BLaER1 treated with 17β-estradiol and CSF1 and Interleukin-3, amounts not matched to agents 10 nM and 100 nM (cell line): Measurements from ENCODE around the gene IFIT3.
A peak's percentile ranks its signal among the peaks of the same experiment; 100 is the strongest.

Source experiments
- H3K27ac ChIP-seq, 11 experiments: shearing (Covaris generic); formaldehyde crosslinking; 2 replicates each; pipeline ENCODE4 v1.8.1; 2022
- H3K27me3 ChIP-seq, 11 experiments: shearing (Covaris generic); formaldehyde crosslinking; 2 replicates each; pipeline ENCODE4 v1.8.1; 2022
- H3K36me3 ChIP-seq, 11 experiments: shearing (Covaris generic); formaldehyde crosslinking; 2 replicates each; pipeline ENCODE4 v1.8.1; 2022
- H3K4me1 ChIP-seq, 10 experiments: shearing (Covaris generic); formaldehyde crosslinking; 2 replicates each; pipeline ENCODE4 v1.8.1; 2022
- H3K4me2 ChIP-seq, 11 experiments: shearing (Covaris generic); formaldehyde crosslinking; 2 replicates each; pipeline ENCODE4 v1.8.1; 2022
- H3K4me3 ChIP-seq, 10 experiments: shearing (Covaris generic); formaldehyde crosslinking; 2 replicates each; pipeline ENCODE4 v1.8.1; 2022
- H3K9ac ChIP-seq, 11 experiments: shearing (Covaris generic); formaldehyde crosslinking; 2 replicates each; pipeline ENCODE4 v1.8.1; 2022
- H3K9me3 ChIP-seq, 11 experiments: shearing (Covaris generic); formaldehyde crosslinking; replicated peaks in 1 of 11; 2 replicates each; pipeline ENCODE4 v1.8.1; 2022
- H4K20me1 ChIP-seq, 11 experiments: shearing (Covaris generic); formaldehyde crosslinking; 2 replicates each; pipeline ENCODE4 v1.8.1; 2022
- Cebpa-rat ChIP-seq, 11 experiments: shearing (Covaris generic); IDR thresholded peaks; 2 replicates each; pipeline ENCODE4 v1.8.1; 2022

Gene IFIT3

DNA sequence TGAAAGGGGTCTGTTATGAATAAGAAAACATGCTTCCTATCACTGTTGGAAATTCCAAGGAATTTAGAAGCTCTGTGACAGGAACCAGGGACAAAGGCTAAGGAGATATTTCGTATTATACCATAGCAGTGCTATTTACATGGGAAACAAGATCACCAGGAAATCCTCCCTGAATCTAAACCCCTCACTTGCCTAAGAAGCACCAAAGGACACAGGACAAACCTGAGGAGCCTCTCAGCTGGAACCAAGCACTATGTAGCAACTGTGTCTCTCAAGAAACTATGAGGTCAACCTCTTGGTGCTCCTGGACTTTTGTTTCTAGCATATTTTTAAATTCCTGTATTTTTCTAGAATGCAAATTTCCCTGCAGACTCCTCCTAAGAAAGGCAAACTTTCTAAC lies 29.3 kb downstream of the IFIT3 start:
- no peak overlapping the region for H3K9ac ChIP-seq
- H4K20me1 ChIP-seq = no peaks in the 10 kb centered on the region
- no peaks in the 10 kb centered on the region for H3K27me3 ChIP-seq
- H3K4me1 ChIP-seq = peaks cover 0 to 21% (median 0%) of the 10 kb centered on the region in 10 experiments; a peak in 7 of 20 replicates
- H3K9me3 ChIP-seq = peaks cover 7 to 21% (median 15%) of the 10 kb centered on the region in 11 experiments; a peak in 19 of 22 replicates
- H3K4me3 ChIP-seq = no peak overlapping the region
- H3K4me2 ChIP-seq = no peak overlapping the region
- H3K27ac ChIP-seq = no peak overlapping the region
- no peaks in the 10 kb centered on the region for H3K36me3 ChIP-seq
- no peak for TF ChIP-seq Cebpa-rat (IDR thresholded peaks at IDR 0.05)

DNA sequence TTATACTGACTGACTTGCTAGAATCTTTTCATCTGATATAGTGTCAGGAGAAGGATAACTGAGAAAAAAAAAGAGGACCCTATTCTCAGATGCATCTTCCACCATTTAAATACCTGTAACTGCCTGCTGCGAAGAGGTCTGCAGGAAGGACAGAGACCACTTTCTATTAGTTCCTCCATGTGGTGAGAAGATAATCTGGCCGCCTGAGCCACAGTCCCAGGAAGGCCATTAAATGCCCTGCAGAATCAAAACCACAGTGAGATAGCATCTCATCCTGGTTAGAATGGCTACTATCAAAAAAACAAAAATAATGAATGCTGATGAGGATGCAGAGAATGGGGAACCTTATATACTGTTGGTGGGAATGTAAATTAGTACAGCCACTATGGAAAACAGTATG lies 30.2 kb downstream of the IFIT3 start:
- H3K4me2 ChIP-seq = no peak overlapping the region
- H3K9me3 ChIP-seq = peaks cover 7 to 19% (median 15%) of the 10 kb centered on the region in 11 experiments; a peak in 19 of 22 replicates
- H3K27ac ChIP-seq = no peak overlapping the region
- H4K20me1 ChIP-seq = no peaks in the 10 kb centered on the region
- no peak for TF ChIP-seq Cebpa-rat (IDR thresholded peaks at IDR 0.05)
- no peak overlapping the region for H3K4me3 ChIP-seq
- no peak overlapping the region for H3K9ac ChIP-seq
- H3K27me3 ChIP-seq = no peaks in the 10 kb centered on the region
- peaks cover 0 to 16% (median 0%) of the 10 kb centered on the region in 10 experiments; a peak in 4 of 20 replicates for H3K4me1 ChIP-seq
- H3K36me3 ChIP-seq = no peaks in the 10 kb centered on the region

DNA sequence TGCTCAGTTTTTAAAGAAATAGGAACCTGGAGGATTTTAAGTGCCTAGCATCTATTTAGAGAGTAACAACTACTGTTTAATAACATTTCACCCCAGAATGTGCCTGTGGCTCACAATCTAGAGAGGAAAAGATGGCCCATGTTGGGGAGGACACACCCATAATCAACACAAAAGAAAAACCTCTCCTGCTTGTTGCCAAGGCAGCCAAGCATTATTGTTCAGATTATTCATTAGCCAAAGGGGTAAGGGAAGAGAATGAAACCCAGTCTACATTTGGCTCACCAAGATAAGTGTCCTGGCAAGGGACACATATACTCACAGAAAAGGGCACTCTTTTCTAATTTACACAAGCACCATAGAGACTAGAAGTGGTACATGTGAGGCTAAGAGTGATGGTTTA lies 32.4 kb downstream of the IFIT3 start:
- no peaks in the 10 kb centered on the region for H3K36me3 ChIP-seq
- H3K9me3 ChIP-seq = no peaks in the 10 kb centered on the region
- no peaks in the 10 kb centered on the region for H3K27me3 ChIP-seq
- no peak overlapping the region for H3K27ac ChIP-seq
- no peaks in the 10 kb centered on the region for H4K20me1 ChIP-seq
- no peak for TF ChIP-seq Cebpa-rat (IDR thresholded peaks at IDR 0.05)
- no peak overlapping the region for H3K4me3 ChIP-seq
- H3K4me1 ChIP-seq = peaks cover 0 to 34% (median 4%) of the 10 kb centered on the region in 10 experiments; a peak in 10 of 20 replicates
- no peak overlapping the region for H3K9ac ChIP-seq
- no peak overlapping the region for H3K4me2 ChIP-seq

DNA sequence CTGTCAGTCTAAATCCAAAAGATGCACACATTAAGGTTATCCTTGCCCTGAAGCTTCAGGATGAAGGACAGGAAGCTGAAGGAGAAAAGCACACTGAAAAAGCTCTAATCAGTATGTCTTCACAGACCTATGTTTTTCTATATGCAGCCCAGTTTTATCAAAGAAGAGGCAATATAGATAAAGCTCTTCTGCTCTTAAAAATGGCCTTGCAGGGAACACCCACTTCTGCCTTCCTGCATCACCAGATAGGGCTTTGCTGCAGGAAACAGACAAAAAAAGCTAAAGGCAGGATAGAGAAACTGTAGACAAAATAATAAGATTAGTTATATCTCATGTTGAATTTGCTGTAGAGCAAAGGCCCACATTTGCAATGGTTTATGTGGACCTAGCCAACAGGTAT lies 35.1 kb downstream of the IFIT3 start:
- Histone ChIP-seq H3K4me1 (peaks cover 0 to 36% (median 4%) of the 10 kb centered on the region in 10 experiments; a peak in 10 of 20 replicates), H3K4me3 (no peak overlapping the region), H3K27ac (no peak overlapping the region), H3K27me3 (no peaks in the 10 kb centered on the region), H3K9me3 (no peaks in the 10 kb centered on the region), H3K36me3 (no peaks in the 10 kb centered on the region), H3K4me2 (peak overlapping the region in 2 of 11 experiments; percentile 33 to 38; a peak in 3 of 22 replicates), H4K20me1 (no peaks in the 10 kb centered on the region), H3K9ac (no peak overlapping the region)
- no peak for TF ChIP-seq Cebpa-rat (IDR thresholded peaks at IDR 0.05)

DNA sequence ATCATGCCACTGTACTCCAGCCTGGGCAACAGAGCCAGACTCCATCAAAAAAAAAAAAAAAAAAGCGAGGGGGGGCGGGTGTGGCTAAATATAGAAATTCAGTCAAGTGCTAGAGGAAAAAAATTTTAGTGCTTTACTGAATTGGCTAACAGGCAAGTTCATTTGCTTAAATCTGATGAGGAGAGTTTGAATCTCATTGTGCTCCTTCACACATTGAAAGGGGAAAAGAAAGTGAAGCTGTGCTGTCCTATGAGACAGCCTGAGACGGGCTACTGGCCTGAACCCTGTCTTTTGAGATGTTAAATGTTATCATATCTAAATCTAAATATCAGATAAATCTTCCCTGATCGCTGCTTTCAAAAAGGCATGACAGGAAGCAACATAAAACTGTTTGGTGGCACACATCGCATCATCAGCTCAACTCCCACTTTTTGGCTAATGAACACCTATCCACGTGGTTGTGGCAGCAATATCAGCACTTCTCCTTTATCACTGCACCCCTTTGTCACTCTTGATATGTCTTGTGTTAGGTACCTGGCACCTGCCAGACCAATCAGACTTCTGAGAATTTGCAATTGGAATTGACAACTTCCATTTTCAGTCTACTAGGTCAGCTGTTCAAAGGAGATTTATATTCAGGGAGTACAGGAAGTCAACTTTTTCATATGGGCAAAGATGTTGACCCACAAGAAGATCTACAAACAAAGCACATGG lies 36.1 kb downstream of the IFIT3 start:
- TF ChIP-seq Cebpa-rat (IDR thresholded peaks at IDR 0.05) = no peak
- Histone ChIP-seq H4K20me1 (no peaks in the 10 kb centered on the region), H3K4me1 (peaks cover 0 to 45% (median 6%) of the 10 kb centered on the region in 10 experiments; a peak in 12 of 20 replicates), H3K4me2 (peak overlapping the region in 5 of 11 experiments; percentile 21 to 59 (median 38); a peak in 8 of 22 replicates), H3K36me3 (no peaks in the 10 kb centered on the region), H3K4me3 (no peak overlapping the region), H3K9me3 (no peaks in the 10 kb centered on the region), H3K27ac (no peak overlapping the region), H3K9ac (no peak overlapping the region), H3K27me3 (no peaks in the 10 kb centered on the region)

DNA sequence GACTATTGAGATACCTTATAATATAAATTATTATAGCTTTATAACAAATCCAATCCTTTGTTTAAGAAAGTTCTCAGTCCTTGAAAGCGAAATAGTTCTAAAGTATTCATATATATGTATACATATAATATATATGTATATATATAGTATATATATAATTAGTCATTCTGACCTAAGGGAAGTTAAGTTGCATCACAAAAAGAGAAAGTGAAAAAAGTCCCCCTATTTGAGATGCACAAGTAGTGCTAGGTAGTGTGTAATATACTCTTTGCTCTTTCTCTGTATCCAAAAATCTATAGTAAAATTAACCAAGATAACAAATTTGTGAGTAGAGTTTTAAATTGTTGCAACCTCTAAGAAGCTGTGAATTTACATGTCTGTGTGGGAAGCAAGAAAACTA lies 36.7 kb downstream of the IFIT3 start:
- H3K36me3 ChIP-seq = no peaks in the 10 kb centered on the region

DNA sequence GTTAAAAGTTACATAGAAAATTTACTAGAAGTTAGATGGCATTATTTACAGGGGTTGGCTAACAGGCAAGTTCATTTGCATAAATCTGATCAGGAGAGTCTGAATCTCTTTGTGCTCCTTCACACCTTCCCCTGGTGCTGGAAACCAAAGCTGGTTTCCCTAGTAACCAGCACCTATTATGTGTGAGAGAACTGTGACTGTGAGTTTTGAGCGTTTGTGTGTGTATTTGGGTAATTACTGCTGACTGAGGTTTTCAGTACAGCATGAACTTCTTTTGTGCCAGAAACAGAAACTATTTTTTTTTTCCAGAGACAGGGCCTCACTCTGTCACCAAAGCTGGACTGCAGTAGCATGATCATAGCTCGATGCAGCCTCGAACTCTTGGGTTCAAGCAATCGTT lies 39.7 kb downstream of the IFIT3 start:
- H4K20me1 ChIP-seq = no peaks in the 10 kb centered on the region
- peaks cover 0 to 55% (median 13%) of the 10 kb centered on the region in 10 experiments; a peak in 13 of 20 replicates for H3K4me1 ChIP-seq
- no peak overlapping the region; a peak in 1 of 22 replicates for H3K27ac ChIP-seq
- H3K4me3 ChIP-seq = no peak overlapping the region
- H3K27me3 ChIP-seq = no peaks in the 10 kb centered on the region
- H3K9ac ChIP-seq = no peak overlapping the region; a peak in 1 of 22 replicates
- H3K9me3 ChIP-seq = no peaks in the 10 kb centered on the region
- no peaks in the 10 kb centered on the region for H3K36me3 ChIP-seq
- TF ChIP-seq Cebpa-rat (IDR thresholded peaks at IDR 0.05) = no peak
- peak overlapping the region in 3 of 11 experiments; percentile 62 to 73 (median 63); a peak in 6 of 22 replicates for H3K4me2 ChIP-seq

More for the DNA sequence above, 36.7 kb downstream of the IFIT3 start:
- Histone ChIP-seq H4K20me1 (no peaks in the 10 kb centered on the region), H3K4me3 (no peak overlapping the region), H3K27me3 (no peaks in the 10 kb centered on the region), H3K27ac (no peak overlapping the region), H3K4me1 (peaks cover 0 to 52% (median 12%) of the 10 kb centered on the region in 10 experiments; a peak in 13 of 20 replicates), H3K9ac (no peak overlapping the region), H3K9me3 (no peaks in the 10 kb centered on the region), H3K4me2 (peak overlapping the region in 3 of 11 experiments; percentile 38 to 59 (median 38); a peak in 7 of 22 replicates)
- TF ChIP-seq Cebpa-rat (IDR thresholded peaks at IDR 0.05) = no peak

DNA sequence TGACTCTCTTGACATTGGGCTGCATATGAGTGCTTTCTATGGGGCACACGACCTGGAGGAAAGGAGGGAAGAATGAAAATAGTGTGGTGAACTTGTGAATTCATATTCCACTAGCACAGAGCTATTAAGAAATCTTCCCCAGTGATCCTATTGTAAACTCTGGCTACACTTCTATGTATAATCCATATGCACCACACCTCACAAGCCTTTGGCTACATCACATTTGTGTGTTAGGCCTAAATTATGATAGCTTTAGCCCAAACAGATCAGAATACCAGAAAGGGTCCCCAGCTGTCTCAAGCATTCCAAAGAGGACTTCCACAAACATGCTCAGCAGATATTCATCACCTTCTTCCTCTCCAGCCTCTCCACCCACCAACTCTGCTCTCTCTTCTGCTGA lies 40.3 kb downstream of the IFIT3 start:
- H3K9ac ChIP-seq = no peak overlapping the region; a peak in 1 of 22 replicates
- H4K20me1 ChIP-seq = no peaks in the 10 kb centered on the region
- H3K9me3 ChIP-seq = no peaks in the 10 kb centered on the region
- no peak overlapping the region; a peak in 1 of 22 replicates for H3K27ac ChIP-seq
- H3K27me3 ChIP-seq = no peaks in the 10 kb centered on the region
- no peaks in the 10 kb centered on the region for H3K36me3 ChIP-seq
- H3K4me3 ChIP-seq = no peak overlapping the region
- peak overlapping the region in 3 of 11 experiments; percentile 62 to 73 (median 63); a peak in 6 of 22 replicates for H3K4me2 ChIP-seq
- TF ChIP-seq Cebpa-rat (IDR thresholded peaks at IDR 0.05) = no peak
- H3K4me1 ChIP-seq = peaks cover 0 to 51% (median 13%) of the 10 kb centered on the region in 10 experiments; a peak in 13 of 20 replicates
